ENCODE data around the gene TYW1.
"Not testable (repeated sequence)": the region's sequence is repeated elsewhere in the genome, so short reads cannot be mapped to it uniquely, and the experiment has no call there.

TYW1 gene

GRCh38 chr7:67192889-67193613, 196.4 kb downstream of the TYW1 start:
- not testable (repeated sequence) for H3K4me3 ChIP-seq (ENCODE audit: low read depth, low read length)

GRCh38 chr7:67196176-67196575, 199.5 kb downstream of the TYW1 start:
- not testable (repeated sequence) for H3K4me3 ChIP-seq (ENCODE audit: low read depth, low read length)

GRCh38 chr7:67198865-67199526, 202.4 kb downstream of the TYW1 start:
- not testable (repeated sequence) for H3K4me3 ChIP-seq (ENCODE audit: low read depth, low read length)

- not testable (repeated sequence) for H3K4me3 ChIP-seq (ENCODE audit: low read depth, low read length)
Observed at GRCh38 chr7:67205772-67206171, 209.1 kb downstream of the TYW1 start.

- TF ChIP-seq CTCF (IDR thresholded peaks at IDR 0.05; ENCODE audit: borderline replicate concordance, insufficient read depth, low read depth, low read length): no peak
- H3K4me3 ChIP-seq (ENCODE audit: low read depth, low read length): no peak overlapping the region
Observed at GRCh38 chr7:67206452-67206851, 209.8 kb downstream of the TYW1 start.

GRCh38 chr7:67208656-67209055, 212.0 kb downstream of the TYW1 start:
- H3K4me3 ChIP-seq (ENCODE audit: low read depth, low read length): not testable (repeated sequence)

GRCh38 chr7:67209256-67209655, 212.6 kb downstream of the TYW1 start:
- no peak overlapping the region for H3K4me3 ChIP-seq (ENCODE audit: low read depth, low read length)
- TF ChIP-seq CTCF (IDR thresholded peaks at IDR 0.05; ENCODE audit: borderline replicate concordance, insufficient read depth, low read depth, low read length): no peak

- TF ChIP-seq CTCF (IDR thresholded peaks at IDR 0.05; ENCODE audit: borderline replicate concordance, insufficient read depth, low read depth, low read length): no peak
- H3K4me3 ChIP-seq (ENCODE audit: low read depth, low read length): no peak overlapping the region
Observed at GRCh38 chr7:67210567-67210966, 213.9 kb downstream of the TYW1 start.

- not testable (repeated sequence) for H3K4me3 ChIP-seq (ENCODE audit: low read depth, low read length)
Observed at GRCh38 chr7:67211650-67212330, 215.2 kb downstream of the TYW1 start.

GRCh38 chr7:67213038-67213437, 216.4 kb downstream of the TYW1 start:
- H3K4me3 ChIP-seq (ENCODE audit: low read depth, low read length): not testable (repeated sequence)

- not testable (repeated sequence) for H3K4me3 ChIP-seq (ENCODE audit: low read depth, low read length)
Observed at GRCh38 chr7:67223551-67223950, 226.9 kb downstream of the TYW1 start.

- not testable (repeated sequence) for H3K4me3 ChIP-seq (ENCODE audit: low read depth, low read length)
Observed at GRCh38 chr7:67226340-67226907, 229.8 kb downstream of the TYW1 start.

GRCh38 chr7:67226967-67227366, 230.3 kb downstream of the TYW1 start:
- H3K4me3 ChIP-seq (ENCODE audit: low read depth, low read length): not testable (repeated sequence)

- H3K4me3 ChIP-seq (ENCODE audit: low read depth, low read length): not testable (repeated sequence)
Observed at GRCh38 chr7:67229018-67229417, 232.4 kb downstream of the TYW1 start.

- not testable (repeated sequence) for H3K4me3 ChIP-seq (ENCODE audit: low read depth, low read length)
Observed at GRCh38 chr7:67230029-67230428, 233.4 kb downstream of the TYW1 start.

- not testable (repeated sequence) for H3K4me3 ChIP-seq (ENCODE audit: low read depth, low read length)
Observed at GRCh38 chr7:67233506-67233905, 236.9 kb downstream of the TYW1 start.
